Activated T-helper 1 cell treated with Interleukin-2 at 50 U/mL for 16 hours (primary cell): Measurements from ENCODE around the gene SUN5.
"Not testable (repeated sequence)": the region's sequence is repeated elsewhere in the genome, so short reads cannot be mapped to it uniquely, and the experiment has no call there.

Source experiments
- DNase-seq: peaks from one replicate; pipeline ENCODE4 v3.0.0-alpha.2; 2020; ENCODE audit warnings: low read depth

SUN5 gene

DNA sequence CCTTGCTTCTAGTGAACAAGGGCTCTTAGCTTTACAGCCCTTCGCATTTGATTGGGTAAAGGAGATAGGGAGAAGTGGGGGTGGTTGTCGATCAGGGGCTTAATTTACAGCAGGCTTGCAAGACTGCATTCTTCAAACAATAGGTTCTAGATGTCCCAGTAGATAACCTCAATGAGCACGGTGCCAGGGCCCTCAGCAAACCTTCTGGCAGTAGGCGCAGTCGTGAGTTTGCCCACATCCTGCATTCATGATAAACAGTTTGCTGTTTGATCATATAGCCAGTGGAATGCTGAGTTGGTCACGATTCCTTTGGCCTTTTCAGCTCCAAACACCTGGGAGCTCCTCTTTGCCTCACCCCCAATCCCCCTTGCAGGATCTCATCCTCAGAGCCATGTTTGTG lies 27.5 kb downstream of the SUN5 start:
- DNase-seq, result no peak

DNA sequence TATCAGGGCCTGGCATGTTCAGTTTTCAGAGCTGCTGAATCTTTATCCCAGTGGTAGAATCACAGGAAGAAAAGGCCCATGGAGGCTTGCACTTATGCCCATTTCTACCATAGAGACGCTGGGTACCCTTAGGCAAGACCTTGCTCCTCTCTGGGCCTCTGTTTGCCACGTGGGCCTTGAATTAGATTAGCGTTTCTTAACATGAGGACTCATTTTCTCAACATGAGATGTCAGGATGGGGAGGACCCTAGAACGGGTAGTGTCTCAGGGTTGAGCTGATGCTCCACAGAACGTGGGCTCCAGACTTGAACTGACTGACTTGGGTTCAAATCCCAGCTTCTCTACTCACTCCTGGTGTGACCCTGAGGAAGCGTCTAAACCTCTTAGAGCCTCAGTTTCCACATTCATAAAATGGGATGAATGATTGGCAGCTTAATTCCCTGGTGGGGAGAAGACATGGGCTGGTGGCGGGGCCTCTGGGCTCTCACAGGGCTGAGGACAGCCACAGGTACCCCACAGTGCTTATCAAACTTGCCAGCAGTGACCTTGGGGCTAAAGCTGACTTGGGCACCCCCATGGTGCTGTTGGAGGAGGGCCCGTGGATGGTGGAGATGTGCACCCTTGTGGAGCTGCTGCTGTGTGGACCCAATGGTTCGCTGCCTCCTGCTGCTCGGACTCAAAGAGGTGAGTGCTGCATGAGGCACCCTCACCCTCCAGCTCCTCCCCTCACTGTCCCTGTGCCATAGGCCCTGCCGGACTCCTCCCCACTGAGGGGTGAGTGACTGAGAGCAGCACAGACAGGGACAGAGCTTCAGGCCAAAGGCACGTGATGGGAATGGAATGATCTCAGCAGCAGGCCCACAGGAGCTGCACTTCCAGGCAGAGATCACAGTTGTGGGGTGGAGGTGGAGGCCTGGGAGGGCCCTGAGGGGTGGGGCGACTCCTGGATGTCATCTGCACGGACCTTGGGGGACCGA lies 28.2 kb downstream of the SUN5 start:
- no peak for DNase-seq

DNA sequence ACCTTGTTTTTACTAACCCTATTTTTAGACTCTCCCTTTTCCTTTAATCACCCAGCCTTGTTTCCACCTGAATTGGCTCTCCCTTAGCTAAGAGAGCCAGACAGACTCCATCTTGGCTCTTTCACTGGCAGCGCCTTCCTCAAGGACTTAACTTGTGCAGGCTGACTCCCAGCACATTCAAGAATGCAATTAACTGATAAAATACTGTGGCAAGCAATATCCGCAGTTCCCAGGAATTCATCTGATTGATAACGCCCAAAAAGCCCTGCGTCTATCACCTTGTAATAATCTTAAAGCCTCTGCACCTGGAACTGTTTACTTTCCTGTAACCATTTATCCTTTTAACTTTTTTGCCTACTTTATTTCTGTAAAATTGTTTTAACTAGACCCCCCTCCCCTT lies 29.1 kb downstream of the SUN5 start:
- DNase-seq, result not testable (repeated sequence)

DNA sequence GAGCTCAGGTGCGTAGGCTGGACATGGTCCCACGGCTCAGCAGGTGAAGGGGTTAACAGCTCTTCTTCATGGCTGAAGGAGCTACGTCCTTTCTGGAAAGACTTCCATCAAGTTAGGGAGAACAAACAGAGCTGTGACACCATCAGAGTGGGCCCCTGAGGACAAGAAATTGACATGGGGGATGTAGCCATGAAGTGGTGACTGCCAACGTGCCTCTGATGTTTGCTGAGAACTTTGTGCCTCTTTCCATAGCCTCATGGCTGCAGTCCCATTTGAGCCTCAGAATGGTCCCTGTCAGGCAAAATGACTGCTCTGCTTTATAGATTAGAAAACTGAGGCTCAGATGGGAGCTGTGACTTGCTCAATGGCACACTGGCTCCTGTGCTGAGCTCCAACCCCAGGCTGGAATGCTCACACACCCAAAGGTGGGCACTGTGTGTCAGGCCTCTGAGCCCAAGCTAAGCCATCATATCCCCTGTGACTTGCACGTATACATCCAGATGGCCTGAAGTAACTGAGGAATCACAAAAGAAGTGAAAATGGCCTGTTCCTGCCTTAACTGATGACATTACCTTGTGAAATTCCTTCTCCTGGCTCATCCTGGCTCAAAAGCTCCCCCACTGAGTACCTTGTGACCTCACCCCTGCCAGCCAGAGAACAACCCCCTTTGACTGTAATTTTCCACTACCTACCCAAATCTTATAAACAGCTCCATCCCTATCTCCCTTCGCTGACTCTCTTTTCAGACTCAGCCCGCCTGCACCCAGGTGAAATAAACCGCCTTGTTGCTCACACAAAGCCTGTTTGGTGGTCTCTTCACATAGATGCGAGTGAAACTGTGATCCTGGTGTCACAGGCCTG lies 29.8 kb downstream of the SUN5 start:
- DNase-seq, result not testable (repeated sequence)

DNA sequence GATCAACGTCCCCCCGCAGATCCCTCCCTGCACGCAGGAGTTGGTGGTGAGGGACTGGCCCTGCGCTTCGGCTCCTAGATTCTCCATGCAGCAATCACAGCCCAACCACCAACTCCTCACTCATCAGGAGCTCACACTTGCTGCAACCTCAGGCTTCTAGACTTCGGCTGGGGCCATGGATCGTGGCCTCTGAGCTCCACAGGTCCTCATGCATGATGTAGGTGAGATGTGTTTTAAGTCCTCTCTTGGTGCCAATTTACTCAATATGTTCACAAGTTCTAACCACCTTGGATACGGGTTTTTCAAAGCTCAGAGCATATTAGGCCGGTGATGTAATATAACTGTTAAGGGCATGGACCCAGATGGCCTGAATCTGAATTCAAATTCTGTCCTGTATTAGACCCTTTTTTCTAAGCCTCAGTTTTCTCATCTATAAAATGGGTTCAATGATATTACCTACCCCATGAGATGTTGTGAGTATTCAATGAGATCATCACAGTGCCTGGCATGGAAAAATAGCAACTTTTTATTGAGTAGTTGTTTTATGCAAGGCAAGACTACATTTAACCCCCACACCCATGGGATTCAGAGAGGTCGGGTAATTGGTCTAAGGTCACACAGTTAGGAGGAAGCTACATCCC lies 31.0 kb downstream of the SUN5 start:
- DNase-seq, result no peak

DNA sequence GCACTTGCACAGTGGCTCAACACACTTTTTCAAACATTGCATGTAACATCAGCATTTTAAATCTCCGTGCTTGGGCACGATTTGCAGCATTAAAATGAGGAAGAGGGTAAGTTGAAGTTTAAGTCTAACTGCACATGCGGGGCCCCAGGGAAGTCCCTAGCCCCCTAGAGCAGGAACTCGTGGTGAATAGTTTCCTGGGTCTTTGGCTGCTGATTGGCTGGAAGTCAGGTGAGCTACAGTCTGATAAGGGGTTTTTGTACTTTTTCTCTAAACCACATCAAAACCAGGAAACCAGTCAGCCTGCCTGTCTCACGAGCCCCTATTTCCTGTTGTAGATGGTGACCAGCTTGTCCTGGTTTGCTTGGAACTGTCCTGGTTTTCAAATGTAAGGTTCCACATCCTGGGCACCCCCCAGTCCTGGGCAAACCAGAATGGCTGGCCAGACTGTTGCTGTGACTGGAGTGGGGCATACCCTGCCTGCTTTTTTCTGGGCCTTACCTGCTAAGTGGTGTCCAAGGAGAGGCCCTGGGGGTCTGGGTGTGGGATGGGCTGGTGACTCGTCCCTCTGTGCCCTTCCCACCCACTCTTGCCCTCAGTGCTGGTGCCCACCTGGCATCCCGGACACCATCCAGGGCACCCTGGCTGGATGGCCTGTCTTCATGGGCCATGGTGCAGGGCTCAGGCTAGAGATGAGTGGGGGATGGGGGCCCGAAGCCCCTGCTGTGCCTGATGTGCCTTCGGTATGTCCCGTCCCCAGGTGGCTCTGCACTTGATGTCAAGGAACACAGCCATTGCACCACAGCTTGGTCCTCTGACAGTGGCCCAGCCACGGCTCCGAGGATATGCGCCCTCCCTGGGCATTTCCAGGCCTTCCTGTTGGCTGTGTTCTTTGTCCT lies 31.8 kb downstream of the SUN5 start:
- peak; percentile 66 for DNase-seq

DNA sequence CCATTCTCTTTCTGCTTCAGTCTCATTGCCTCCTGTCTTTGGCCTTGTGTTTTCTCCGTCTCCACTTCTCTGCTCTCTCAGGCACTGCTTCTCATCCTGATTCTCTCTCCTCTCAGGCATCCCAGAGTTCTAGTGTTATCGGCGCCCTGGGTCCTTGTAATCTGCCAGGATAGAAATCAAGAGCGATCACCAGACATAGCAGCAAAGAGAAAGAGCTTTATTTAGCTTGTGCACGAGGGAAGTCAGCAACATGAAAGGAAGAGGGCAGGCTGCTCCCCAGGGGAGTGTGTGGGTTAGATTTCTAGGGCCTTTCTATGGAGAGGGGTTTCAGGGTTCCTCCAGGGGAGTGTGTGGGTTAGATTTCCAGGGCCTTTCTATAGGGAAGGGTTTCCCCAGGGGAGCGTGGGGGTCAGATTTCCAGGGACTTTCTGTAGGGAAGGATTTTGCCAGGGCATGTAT lies 32.5 kb downstream of the SUN5 start:
- no peak for DNase-seq

- no peak for DNase-seq
These were observed 33.3 kb downstream of the SUN5 start for GRCh38 chr20:32970973-32971300.

DNA sequence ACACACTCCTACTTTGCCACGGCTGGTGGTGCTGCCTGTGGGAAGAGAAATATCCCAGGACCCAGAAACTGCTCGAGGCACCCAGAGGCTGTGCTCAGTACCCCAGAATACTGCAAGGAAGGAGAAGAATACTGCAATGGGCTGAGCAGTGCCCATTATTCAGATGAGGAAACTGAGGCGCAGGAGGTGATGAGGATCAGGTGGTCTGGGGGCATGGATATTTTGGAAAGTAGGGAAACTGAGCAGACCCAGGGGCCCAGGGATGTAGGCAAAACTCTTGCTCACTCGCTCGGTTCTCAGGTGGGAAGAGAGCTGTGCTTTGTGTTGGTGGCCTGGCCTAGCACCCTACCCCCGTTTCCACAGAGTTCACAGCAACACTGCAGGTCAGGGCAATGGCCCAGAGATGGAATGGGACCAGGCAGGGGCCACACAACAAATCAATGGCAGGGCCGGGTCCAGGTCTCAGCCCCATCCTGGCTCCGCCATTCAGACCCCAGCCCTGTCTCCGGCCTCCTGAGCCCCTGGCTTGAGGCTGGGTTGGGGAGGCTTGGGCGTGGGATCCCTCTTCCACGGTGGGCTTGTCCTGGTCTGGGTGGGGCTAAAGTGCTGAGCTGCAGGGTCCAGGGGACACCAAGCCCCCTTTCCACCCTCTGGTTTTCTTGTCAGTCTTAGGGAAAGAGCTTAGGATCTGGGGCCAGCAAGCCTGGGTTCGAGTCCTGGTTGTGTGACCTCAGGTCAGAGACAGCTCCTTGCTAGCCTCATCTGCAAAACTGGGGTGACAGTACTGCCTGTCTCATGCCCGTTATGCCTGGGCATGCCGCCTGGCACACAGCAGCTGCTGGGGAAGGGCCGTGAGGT lies 33.9 kb downstream of the SUN5 start:
- no peak for DNase-seq

GRCh38 chr20:32969356-32970114 lies 34.7 kb downstream of the SUN5 start:
- DNase-seq, result no peak

GRCh38 chr20:32968478-32969241 lies 35.6 kb downstream of the SUN5 start:
- DNase-seq, result no peak

DNA sequence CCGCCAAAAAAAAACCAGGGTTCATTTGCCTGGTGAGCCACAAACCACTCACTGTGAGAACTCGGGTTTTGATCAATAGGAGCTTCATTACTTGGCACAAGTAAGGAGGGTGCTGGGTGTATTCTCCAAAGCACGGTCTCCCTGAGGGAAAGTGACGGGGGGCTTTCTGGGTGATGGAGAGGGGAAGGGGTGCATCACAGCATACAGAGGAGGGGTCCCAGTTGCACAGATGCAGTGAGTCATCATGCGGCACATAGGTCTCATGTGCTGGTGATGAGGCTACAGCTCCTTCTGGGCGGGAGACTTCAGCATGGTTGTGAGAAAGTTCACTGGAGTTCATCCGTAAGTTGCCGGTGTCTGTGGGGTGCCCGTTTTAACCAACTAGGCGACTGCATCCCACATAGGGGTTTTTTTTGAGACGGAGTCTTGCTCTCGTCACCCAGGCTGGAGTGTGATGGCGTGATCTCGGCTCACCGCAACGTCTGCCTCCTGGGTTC lies 36.2 kb downstream of the SUN5 start:
- DNase-seq, result no peak

DNA sequence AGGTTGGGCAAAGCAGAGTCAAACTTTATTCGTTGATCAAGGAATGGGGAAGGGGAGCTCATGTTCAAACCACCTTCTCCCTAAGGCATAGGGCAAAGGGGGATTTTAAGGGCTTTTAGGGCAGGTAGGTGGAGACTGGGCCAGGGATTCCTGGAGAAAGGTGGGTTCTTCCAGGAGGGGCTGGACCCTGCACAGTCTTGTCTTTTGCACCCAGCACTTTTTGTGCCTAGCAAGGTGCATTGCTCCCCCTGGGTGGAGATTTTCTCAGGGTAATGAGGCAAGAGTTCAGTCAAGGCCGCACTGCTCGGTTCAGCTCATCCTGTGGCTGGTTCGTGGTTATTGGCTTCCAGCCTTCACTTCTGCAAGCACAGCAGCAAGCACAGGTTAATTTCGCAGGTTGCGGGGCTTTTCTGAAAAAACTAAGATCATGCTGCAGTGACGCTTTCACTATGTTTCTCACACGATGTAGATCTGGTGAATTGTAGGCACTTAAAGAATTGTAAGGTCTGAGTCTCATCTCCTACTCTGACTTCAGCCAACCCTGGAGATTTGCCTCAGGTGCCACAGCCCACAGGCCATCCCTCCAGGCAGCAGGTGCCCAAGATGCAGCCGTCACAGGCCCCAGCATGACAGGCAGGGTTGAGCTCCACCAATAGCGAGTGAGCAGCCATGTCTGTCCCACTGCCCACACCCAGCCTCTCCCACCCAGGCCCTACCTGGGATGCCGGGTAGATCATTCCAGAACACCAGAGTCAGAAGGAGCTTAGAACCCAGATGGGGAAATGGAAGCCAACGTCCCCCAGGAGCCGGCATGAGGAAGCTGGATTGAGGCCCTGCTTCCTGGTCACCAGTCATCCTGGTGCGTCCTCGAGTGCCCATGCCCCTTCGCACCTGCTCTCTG lies 37.1 kb downstream of the SUN5 start:
- no peak for DNase-seq

DNA sequence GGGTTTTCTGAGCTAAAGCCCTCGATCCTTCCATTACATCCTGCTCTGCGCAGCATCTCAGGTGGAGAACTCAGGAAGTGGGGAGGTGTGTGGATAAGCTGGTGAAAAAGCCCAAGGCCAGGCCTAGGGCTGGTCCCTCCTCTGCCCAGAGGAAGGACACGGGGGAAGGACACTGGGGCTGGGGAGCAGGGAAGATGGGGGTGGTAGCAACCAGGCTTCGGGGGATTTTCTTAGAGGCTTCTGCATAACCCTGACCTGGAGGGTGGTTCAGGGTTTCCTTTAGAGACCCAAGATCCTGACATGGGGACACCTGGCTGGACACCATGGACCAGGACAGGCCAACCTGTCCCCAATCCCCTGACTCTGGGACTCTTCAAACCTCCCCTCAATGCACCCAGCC lies 37.9 kb downstream of the SUN5 start:
- no peak for DNase-seq

- DNase-seq, result no peak
These were observed 38.5 kb downstream of the SUN5 start for GRCh38 chr20:32965581-32966373.

DNA sequence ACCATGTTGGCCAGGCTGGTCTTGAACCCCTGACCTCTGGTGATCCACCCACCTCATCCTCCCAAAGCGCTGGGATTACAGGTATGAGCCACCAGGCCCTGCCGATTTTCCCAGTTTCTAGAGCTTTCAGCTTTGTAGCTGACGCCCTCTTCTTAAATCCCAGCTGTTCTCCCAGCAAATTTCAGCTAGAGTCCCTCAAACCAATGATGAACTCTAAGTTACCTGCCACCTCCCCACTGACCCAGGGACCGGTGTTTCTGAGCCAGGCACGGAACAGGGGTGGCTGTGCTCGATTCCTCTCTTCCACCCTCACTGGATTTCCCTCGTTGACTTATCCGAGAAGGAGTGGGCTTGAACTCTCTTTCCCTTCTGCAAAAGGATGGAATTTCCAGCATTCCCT lies 39.1 kb downstream of the SUN5 start:
- DNase-seq, result no peak

- no peak for DNase-seq
These were observed 39.7 kb downstream of the SUN5 start for GRCh38 chr20:32964575-32964974.
